Activated CD4-positive, alpha-beta T cell treated with anti-CD3 and anti-CD28 coated beads, Interleukin-2, amount 50 U/mL, for 4 hours (primary cell): ENCODE data around the gene PCSK9.
"Not testable (repeated sequence)": the region's sequence is repeated elsewhere in the genome, so short reads cannot be mapped to it uniquely, and the experiment has no call there.

Source experiments
- DNase-seq, 2 experiments: peaks; one replicate each; pipeline ENCODE4 v3.0.0-alpha.2; 2020

Gene PCSK9

GRCh38 chr1:55081905-55082296 lies 42.6 kb downstream of the PCSK9 start:
- DNase-seq: no peak

- DNase-seq: no peak
These were observed 44.9 kb downstream of the PCSK9 start for GRCh38 chr1:55084257-55084656.

- no peak for DNase-seq
These were observed 48.1 kb downstream of the PCSK9 start for GRCh38 chr1:55087439-55087838.

- DNase-seq: no peak
These were observed 49.1 kb downstream of the PCSK9 start for GRCh38 chr1:55088413-55088812.

GRCh38 chr1:55089683-55090082 lies 50.3 kb downstream of the PCSK9 start:
- no peak for DNase-seq

GRCh38 chr1:55092475-55092874 lies 53.1 kb downstream of the PCSK9 start:
- DNase-seq: no peak

- DNase-seq: no peak
These were observed 55.7 kb downstream of the PCSK9 start for GRCh38 chr1:55095095-55095494.

GRCh38 chr1:55103891-55104290 lies 64.5 kb downstream of the PCSK9 start:
- DNase-seq: no peak

GRCh38 chr1:55107101-55107500 lies 67.8 kb downstream of the PCSK9 start:
- no peak for DNase-seq

GRCh38 chr1:55109005-55109404 lies 69.7 kb downstream of the PCSK9 start:
- not testable (repeated sequence) for DNase-seq
